ENCODE data around the gene ATP10D.

DNA sequence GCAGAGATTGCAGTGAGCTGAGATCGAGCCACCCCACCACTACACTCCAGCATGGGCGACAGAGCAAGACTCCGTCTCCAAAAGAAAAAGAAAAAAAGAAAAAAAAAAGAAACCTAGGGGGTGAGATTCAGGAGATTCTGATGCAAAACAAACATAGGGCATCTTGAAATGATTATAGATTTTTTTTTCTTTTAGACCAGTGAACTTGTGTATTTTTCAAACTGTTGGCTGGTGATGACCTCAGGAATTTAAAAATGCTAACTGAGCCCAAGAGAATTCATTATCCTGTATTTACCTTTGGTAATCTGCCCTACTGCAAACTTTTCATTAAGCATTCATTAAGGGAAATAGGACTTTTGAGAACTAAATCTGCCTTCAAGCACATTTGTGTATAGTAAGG is 20.6 kb downstream of the ATP10D start:
- TF ChIP-seq TAF1 (IDR thresholded peaks at IDR 0.05; ENCODE audit: borderline replicate concordance, low read depth, low read length): no peak
- TF ChIP-seq, protein P1, sequence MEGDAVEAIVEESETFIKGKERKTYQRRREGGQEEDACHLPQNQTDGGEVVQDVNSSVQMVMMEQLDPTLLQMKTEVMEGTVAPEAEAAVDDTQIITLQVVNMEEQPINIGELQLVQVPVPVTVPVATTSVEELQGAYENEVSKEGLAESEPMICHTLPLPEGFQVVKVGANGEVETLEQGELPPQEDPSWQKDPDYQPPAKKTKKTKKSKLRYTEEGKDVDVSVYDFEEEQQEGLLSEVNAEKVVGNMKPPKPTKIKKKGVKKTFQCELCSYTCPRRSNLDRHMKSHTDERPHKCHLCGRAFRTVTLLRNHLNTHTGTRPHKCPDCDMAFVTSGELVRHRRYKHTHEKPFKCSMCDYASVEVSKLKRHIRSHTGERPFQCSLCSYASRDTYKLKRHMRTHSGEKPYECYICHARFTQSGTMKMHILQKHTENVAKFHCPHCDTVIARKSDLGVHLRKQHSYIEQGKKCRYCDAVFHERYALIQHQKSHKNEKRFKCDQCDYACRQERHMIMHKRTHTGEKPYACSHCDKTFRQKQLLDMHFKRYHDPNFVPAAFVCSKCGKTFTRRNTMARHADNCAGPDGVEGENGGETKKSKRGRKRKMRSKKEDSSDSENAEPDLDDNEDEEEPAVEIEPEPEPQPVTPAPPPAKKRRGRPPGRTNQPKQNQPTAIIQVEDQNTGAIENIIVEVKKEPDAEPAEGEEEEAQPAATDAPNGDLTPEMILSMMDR (IDR thresholded peaks at IDR 0.05): no peak
- TF ChIP-seq NFIC (IDR thresholded peaks at IDR 0.05; ENCODE audit: borderline replicate concordance): no peak
- no peak for TF ChIP-seq EP300 (IDR thresholded peaks at IDR 0.05; ENCODE audit: borderline replicate concordance in 1 of 2, low read depth in 1 of 2, low read length in 1 of 2)
- TF ChIP-seq, protein P2, sequence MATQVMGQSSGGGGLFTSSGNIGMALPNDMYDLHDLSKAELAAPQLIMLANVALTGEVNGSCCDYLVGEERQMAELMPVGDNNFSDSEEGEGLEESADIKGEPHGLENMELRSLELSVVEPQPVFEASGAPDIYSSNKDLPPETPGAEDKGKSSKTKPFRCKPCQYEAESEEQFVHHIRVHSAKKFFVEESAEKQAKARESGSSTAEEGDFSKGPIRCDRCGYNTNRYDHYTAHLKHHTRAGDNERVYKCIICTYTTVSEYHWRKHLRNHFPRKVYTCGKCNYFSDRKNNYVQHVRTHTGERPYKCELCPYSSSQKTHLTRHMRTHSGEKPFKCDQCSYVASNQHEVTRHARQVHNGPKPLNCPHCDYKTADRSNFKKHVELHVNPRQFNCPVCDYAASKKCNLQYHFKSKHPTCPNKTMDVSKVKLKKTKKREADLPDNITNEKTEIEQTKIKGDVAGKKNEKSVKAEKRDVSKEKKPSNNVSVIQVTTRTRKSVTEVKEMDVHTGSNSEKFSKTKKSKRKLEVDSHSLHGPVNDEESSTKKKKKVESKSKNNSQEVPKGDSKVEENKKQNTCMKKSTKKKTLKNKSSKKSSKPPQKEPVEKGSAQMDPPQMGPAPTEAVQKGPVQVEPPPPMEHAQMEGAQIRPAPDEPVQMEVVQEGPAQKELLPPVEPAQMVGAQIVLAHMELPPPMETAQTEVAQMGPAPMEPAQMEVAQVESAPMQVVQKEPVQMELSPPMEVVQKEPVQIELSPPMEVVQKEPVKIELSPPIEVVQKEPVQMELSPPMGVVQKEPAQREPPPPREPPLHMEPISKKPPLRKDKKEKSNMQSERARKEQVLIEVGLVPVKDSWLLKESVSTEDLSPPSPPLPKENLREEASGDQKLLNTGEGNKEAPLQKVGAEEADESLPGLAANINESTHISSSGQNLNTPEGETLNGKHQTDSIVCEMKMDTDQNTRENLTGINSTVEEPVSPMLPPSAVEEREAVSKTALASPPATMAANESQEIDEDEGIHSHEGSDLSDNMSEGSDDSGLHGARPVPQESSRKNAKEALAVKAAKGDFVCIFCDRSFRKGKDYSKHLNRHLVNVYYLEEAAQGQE (IDR thresholded peaks at IDR 0.05; ENCODE audit: low read depth, low read length): no peak
- TF ChIP-seq SIN3A (IDR thresholded peaks at IDR 0.05; ENCODE audit: borderline replicate concordance, low read depth, low read length): no peak
- TF ChIP-seq YY1 (IDR thresholded peaks at IDR 0.05; ENCODE audit: low read depth): no peak
- TF ChIP-seq MXI1 (IDR thresholded peaks at IDR 0.05; ENCODE audit: low read depth, low read length): no peak
- TF ChIP-seq FOXJ3 (CRISPR knock-in tag; IDR thresholded peaks at IDR 0.05): no peak
